HG02623 (cell line): ENCODE results near the gene ZDHHC5.

ENCODE experiments used
- ATAC-seq: cut with Tn5 transposase; IDR thresholded peaks from one replicate; pipeline ENCODE4 v1.9.1; 2021; ENCODE audit warnings: moderate library complexity; ENCODE audit not compliant: unreplicated experiment

ZDHHC5 gene

GRCh38 chr11:57667736-57668433 lies at the start of gene ZDHHC5:
Gene ZDHHC5 (plus strand): TSS chr11:57668114. CDS start chr11:57673091, 4,977 bp downstream.
- peak; percentile 78 for ATAC-seq

- no peak for ATAC-seq
Observed at GRCh38 chr11:57618438-57618837, 49.5 kb upstream of the ZDHHC5 start.

- no peak for ATAC-seq
Observed at GRCh38 chr11:57619331-57619730, 48.6 kb upstream of the ZDHHC5 start.

GRCh38 chr11:57620467-57620866 lies 47.4 kb upstream of the ZDHHC5 start:
- ATAC-seq: no peak

GRCh38 chr11:57622263-57622662 lies 45.7 kb upstream of the ZDHHC5 start:
- ATAC-seq: no peak

- no peak for ATAC-seq
Observed at GRCh38 chr11:57624864-57625263, 43.0 kb upstream of the ZDHHC5 start.

- no peak for ATAC-seq
Observed at GRCh38 chr11:57626895-57627294, 41.0 kb upstream of the ZDHHC5 start.

- ATAC-seq: no peak
Observed at GRCh38 chr11:57630171-57630570, 37.7 kb upstream of the ZDHHC5 start.

- ATAC-seq: no peak
Observed at GRCh38 chr11:57632116-57632515, 35.8 kb upstream of the ZDHHC5 start.

- ATAC-seq: no peak
Observed at GRCh38 chr11:57633394-57634070, 34.4 kb upstream of the ZDHHC5 start.

- ATAC-seq: no peak
Observed at GRCh38 chr11:57634311-57634710, 33.6 kb upstream of the ZDHHC5 start.

- ATAC-seq: no peak
Observed at GRCh38 chr11:57635246-57635645, 32.7 kb upstream of the ZDHHC5 start.

GRCh38 chr11:57637626-57638004 lies 30.3 kb upstream of the ZDHHC5 start:
- ATAC-seq: no peak

GRCh38 chr11:57638005-57638781 lies 29.7 kb upstream of the ZDHHC5 start:
- ATAC-seq: no peak

- no peak for ATAC-seq
Observed at GRCh38 chr11:57638811-57639320, 29.0 kb upstream of the ZDHHC5 start.

- no peak for ATAC-seq
Observed at GRCh38 chr11:57639321-57640067, 28.4 kb upstream of the ZDHHC5 start.

GRCh38 chr11:57640068-57640800 lies 27.7 kb upstream of the ZDHHC5 start:
- no peak for ATAC-seq

GRCh38 chr11:57641011-57641807 lies 26.7 kb upstream of the ZDHHC5 start:
- ATAC-seq: no peak

- ATAC-seq: no peak
Observed at GRCh38 chr11:57643802-57644201, 24.1 kb upstream of the ZDHHC5 start.
